K562 (cell line): ENCODE results near the gene BCAR3. TPM values are rescaled to one million over a fixed set of nuclear protein-coding genes. Genes with fewer than 3 reads are reported as not detected.

Source experiments
- ASH1L ChIP-seq: fragments of 450-650 bp; IDR thresholded peaks from 2 replicates; pipeline ENCODE4 v1.6.1; 2018; ENCODE audit warnings: borderline replicate concordance, mild to moderate bottlenecking, low read depth; ENCODE audit not compliant: partially characterized antibody
- DACH1 ChIP-seq: fragments of 450-650 bp; IDR thresholded peaks from 2 replicates; pipeline ENCODE4 v1.6.1; 2018; ENCODE audit not compliant: partially characterized antibody
- ILK ChIP-seq: fragments of 450-650 bp; IDR thresholded peaks from 2 replicates; pipeline ENCODE4 v1.6.1; 2016; ENCODE audit warnings: missing genetic modification characterization, low read depth, mild to moderate bottlenecking, missing compliant biosample characterization, moderate library complexity, borderline replicate concordance
- KDM5B ChIP-seq: fragments of 200-600 bp; sonication (generic); IDR thresholded peaks from 2 replicates; pipeline ENCODE4 v1.6.1; 2012; ENCODE audit warnings: low read depth, mild to moderate bottlenecking, moderate library complexity, low read length, control low read depth, inconsistent platforms; ENCODE audit not compliant: insufficient replicate concordance
- SRSF7 ChIP-seq: fragments of 200-400 bp; formaldehyde crosslinking; optimal IDR thresholded peaks from 2 replicates; pipeline ENCODE3; 2017; ENCODE audit warnings: mild to moderate bottlenecking, low read depth, low read length
- STAT5A ChIP-seq: IDR thresholded peaks from 2 replicates; pipeline ENCODE4 v1.6.1; 2012; ENCODE audit warnings: low read length, inconsistent platforms, borderline replicate concordance
- ZNF444 ChIP-seq: fragments of 250-450 bp; sonication (Bioruptor Pico); IDR thresholded peaks from 2 replicates; pipeline ENCODE4 v1.4.0; 2020; ENCODE audit warnings: mild to moderate bottlenecking, moderate library complexity
- polyA plus RNA-seq, 8 experiments: library from polyadenylated mRNA; depleted of rRNA in 4 of 8; stranded (reverse) in 5 of 8; unstranded in 3 of 8; fragments of >200 nt; fragmentation: Nextera tagmentation in 2 of 8; fragmentation: Illumina TruSeq in 1 of 8; extraction: Ambion mirVana in 2 of 8; extraction: Trizol in 1 of 8; gene quantifications; 2 replicates each; pipeline versions ENCODE4 v1.2.1 to v1.2.3, GENCODE V29; 2011 to 2014; ENCODE audit warnings: inconsistent platforms in 1 of 8, missing spikeins in 1 of 8
- total RNA-seq, 7 experiments: library from RNA; depleted of rRNA in 6 of 7; stranded (reverse); fragments of >200 nt in 6 of 7; fragmentation: Illumina TruSeq in 2 of 7; extraction: Trizol in 2 of 7; gene quantifications; 2 replicates each; pipeline versions ENCODE4 v1.2.1 to v1.2.3, GENCODE V29; 2011 to 2021; ENCODE audit warnings: low replicate concordance in 1 of 7
- TF ChIP-seq, protein P1 (sequence below): sonication (generic); formaldehyde crosslinking; IDR thresholded peaks from 2 replicates; pipeline ENCODE4 v1.8.1; 2022; ENCODE audit warnings: missing genetic modification reagents
- TF ChIP-seq, protein P2 (sequence below): fragments of 450-650 bp; formaldehyde crosslinking; IDR thresholded peaks from 2 replicates; pipeline ENCODE4 v1.4.0; 2022; ENCODE audit warnings: missing genetic modification characterization
- TF ChIP-seq, protein P3 (sequence below): sonication (generic); formaldehyde crosslinking; IDR thresholded peaks from 2 replicates; pipeline ENCODE4 v1.8.1; 2023; ENCODE audit warnings: mild to moderate bottlenecking, missing genetic modification reagents, moderate library complexity
- TF ChIP-seq, protein P4 (sequence below): fragments of 200-800 bp; sonication (Bioruptor generic); IDR thresholded peaks from 2 replicates; pipeline ENCODE4 v1.6.1; 2017; ENCODE audit warnings: missing genetic modification characterization, missing compliant biosample characterization

Gene BCAR3
- total and polyA plus RNA-seq, 9 of the 15 experiments (the other 6 are each of a cell fraction or from before 2014, with no cell fraction given): 1.8 to 6.3 (median 3.8) TPM

DNA sequence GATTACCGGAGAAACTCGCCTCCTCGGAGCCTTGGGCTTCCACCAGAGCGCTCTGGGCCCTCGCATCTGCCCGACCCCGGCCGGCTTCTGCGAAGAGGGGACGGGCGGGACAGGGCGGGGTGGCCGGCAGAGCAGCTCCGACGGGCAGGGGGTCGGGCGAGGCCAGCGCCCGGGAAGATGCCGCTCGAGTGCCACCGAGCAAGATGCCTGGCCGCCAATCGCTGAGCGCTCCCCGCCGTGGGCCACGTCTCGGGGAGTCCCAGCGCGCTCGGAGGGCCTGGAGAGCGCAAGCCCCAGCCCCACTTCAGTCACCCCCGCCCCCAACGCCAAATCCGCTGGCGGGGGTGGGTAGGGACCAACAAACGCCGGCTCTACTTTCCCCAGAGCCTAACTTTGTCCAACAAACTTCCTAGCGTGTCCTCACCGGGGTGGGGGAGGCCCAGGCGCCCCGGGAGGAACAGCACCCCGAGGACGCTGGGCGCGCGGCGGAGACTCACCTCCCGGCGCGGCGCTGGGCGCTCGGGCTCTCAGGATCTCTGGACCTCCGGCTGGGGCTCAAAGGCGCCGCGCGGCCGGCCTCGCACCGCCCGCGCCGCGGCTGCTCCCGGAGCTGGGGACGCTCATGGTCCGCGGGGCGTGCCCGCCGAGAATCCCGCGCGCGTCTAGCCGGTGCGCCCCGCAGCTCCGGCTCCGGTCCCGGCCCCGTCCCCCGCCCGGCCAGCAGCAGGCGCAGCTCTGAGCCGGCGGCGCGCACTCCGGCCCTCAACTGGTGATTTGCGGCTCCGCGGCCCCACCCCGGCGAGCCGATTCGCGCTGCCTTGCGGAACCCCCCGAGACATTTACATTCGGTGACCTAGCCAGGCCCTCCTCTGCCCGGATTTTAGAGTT is at the start of gene BCAR3 (continued):
- TF ChIP-seq, protein P1, sequence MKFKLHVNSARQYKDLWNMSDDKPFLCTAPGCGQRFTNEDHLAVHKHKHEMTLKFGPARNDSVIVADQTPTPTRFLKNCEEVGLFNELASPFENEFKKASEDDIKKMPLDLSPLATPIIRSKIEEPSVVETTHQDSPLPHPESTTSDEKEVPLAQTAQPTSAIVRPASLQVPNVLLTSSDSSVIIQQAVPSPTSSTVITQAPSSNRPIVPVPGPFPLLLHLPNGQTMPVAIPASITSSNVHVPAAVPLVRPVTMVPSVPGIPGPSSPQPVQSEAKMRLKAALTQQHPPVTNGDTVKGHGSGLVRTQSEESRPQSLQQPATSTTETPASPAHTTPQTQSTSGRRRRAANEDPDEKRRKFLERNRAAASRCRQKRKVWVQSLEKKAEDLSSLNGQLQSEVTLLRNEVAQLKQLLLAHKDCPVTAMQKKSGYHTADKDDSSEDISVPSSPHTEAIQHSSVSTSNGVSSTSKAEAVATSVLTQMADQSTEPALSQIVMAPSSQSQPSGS (CRISPR knock-in tag): no peak
- no peak for TF ChIP-seq STAT5A
- no peak for TF ChIP-seq ILK (tag)
- TF ChIP-seq KDM5B: peak; percentile 17
- TF ChIP-seq, protein P2, sequence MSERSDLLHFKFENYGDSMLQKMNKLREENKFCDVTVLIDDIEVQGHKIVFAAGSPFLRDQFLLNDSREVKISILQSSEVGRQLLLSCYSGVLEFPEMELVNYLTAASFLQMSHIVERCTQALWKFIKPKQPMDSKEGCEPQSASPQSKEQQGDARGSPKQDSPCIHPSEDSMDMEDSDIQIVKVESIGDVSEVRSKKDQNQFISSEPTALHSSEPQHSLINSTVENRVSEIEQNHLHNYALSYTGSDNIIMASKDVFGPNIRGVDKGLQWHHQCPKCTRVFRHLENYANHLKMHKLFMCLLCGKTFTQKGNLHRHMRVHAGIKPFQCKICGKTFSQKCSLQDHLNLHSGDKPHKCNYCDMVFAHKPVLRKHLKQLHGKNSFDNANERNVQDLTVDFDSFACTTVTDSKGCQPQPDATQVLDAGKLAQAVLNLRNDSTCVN: no peak
- TF ChIP-seq DACH1: no peak
- TF ChIP-seq ASH1L: no peak
- TF ChIP-seq, protein P3, sequence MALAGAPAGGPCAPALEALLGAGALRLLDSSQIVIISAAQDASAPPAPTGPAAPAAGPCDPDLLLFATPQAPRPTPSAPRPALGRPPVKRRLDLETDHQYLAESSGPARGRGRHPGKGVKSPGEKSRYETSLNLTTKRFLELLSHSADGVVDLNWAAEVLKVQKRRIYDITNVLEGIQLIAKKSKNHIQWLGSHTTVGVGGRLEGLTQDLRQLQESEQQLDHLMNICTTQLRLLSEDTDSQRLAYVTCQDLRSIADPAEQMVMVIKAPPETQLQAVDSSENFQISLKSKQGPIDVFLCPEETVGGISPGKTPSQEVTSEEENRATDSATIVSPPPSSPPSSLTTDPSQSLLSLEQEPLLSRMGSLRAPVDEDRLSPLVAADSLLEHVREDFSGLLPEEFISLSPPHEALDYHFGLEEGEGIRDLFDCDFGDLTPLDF (CRISPR knock-in tag): no peak
- TF ChIP-seq, protein P4, sequence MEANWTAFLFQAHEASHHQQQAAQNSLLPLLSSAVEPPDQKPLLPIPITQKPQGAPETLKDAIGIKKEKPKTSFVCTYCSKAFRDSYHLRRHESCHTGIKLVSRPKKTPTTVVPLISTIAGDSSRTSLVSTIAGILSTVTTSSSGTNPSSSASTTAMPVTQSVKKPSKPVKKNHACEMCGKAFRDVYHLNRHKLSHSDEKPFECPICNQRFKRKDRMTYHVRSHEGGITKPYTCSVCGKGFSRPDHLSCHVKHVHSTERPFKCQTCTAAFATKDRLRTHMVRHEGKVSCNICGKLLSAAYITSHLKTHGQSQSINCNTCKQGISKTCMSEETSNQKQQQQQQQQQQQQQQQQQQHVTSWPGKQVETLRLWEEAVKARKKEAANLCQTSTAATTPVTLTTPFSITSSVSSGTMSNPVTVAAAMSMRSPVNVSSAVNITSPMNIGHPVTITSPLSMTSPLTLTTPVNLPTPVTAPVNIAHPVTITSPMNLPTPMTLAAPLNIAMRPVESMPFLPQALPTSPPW: no peak
- TF ChIP-seq ZNF444: no peak
- no peak for TF ChIP-seq SRSF7
